Subcutaneous adipose tissue (tissue), 4 donors: Measurements from ENCODE around the gene MAML1. TPM values are rescaled to one million over a fixed set of nuclear protein-coding genes. Genes with fewer than 3 reads are reported as not detected.

Source experiments
- CTCF ChIP-seq: fragments of 450-650 bp; IDR thresholded peaks from one replicate; pipeline ENCODE4 v1.5.1; 2016; ENCODE audit warnings: low read depth, mild to moderate bottlenecking, control low read depth, antibody characterized with exemption, moderate library complexity
- total RNA-seq, 4 donors: library from RNA; depleted of rRNA; stranded (reverse); fragments of >200 nt; gene quantifications; one replicate each; pipeline ENCODE4 v1.1.0, GENCODE V29; 2016

Gene MAML1
- total RNA-seq, 4 donors from 2014 or later: 16.0 to 22.4 (median 18.6) TPM

GRCh38 chr5:179804555-179804947, 71.9 kb downstream of the MAML1 start:
- no peak for TF ChIP-seq CTCF

- no peak for TF ChIP-seq CTCF
Measured at GRCh38 chr5:179805070-179805528, 72.5 kb downstream of the MAML1 start.

GRCh38 chr5:179805529-179806249, 73.1 kb downstream of the MAML1 start:
- no peak for TF ChIP-seq CTCF

- TF ChIP-seq CTCF: no peak
Measured at GRCh38 chr5:179806250-179807048, 73.8 kb downstream of the MAML1 start, which contains the start of gene MGAT4B. MGAT4B (minus strand) TSS chr5:179806866; CDS start chr5:179806583, 283 bp downstream.

GRCh38 chr5:179812135-179812825, 79.7 kb downstream of the MAML1 start:
- TF ChIP-seq CTCF: no peak

- TF ChIP-seq CTCF: no peak
Measured at GRCh38 chr5:179812997-179813607, 80.5 kb downstream of the MAML1 start.
